A549 treated with CpdA at 1 μM for 4 hours (cell line): ENCODE data around the gene SERTAD4. TPM values are rescaled to one million over a fixed set of nuclear protein-coding genes. Genes with fewer than 3 reads are reported as not detected.

Experiments
- total RNA-seq: library from RNA; stranded (reverse); fragments of 200-300 nt; extraction: Qiagen RNA extraction; gene quantifications from 5 replicates; pipeline ENCODE4 v1.2.3, GENCODE V29; 2022; ENCODE audit warnings: low read depth

The SERTAD4 gene
- total RNA-seq, result 0.63 to 1.2 TPM (median 0.76 TPM) in 5 replicates

GRCh38 chr1:210232511-210233215 lies at the start of gene SERTAD4:
Gene SERTAD4, plus strand, starts transcription at chr1:210232796. Its CDS starts 5,165 bp downstream, at chr1:210237961.

Other genes starting within 250 kb of the SERTAD4 start
- gene HHAT, start 96.1 kb downstream of the SERTAD4 start, total RNA-seq, result 1.4 to 2.2 TPM (median 1.9 TPM) in 5 replicates